Germinal center (tissue), 1 donor: ENCODE results near the gene SRXN1.

Source experiments
- DNase-seq: peaks from one replicate; pipeline ENCODE4 v3.0.0; 2012; ENCODE audit warnings: mixed read lengths, low spot score

Gene SRXN1

GRCh38 chr20:635893-636338 lies 17.1 kb downstream of the SRXN1 start:
- DNase-seq: no peak

GRCh38 chr20:635028-635892 lies 17.7 kb downstream of the SRXN1 start:
- no peak for DNase-seq

- no peak for DNase-seq
Observed at GRCh38 chr20:634148-634925, 18.7 kb downstream of the SRXN1 start.

GRCh38 chr20:631101-631500 lies 21.9 kb downstream of the SRXN1 start:
- DNase-seq: no peak

- no peak for DNase-seq
Observed at GRCh38 chr20:626579-626978, 26.4 kb downstream of the SRXN1 start.

- no peak for DNase-seq
Observed at GRCh38 chr20:625360-625932, 27.6 kb downstream of the SRXN1 start.

GRCh38 chr20:623704-624103 lies 29.3 kb downstream of the SRXN1 start:
- DNase-seq: no peak

- DNase-seq: no peak
Observed at GRCh38 chr20:623021-623420, 30.0 kb downstream of the SRXN1 start.

GRCh38 chr20:622161-622560 lies 30.8 kb downstream of the SRXN1 start:
- no peak for DNase-seq

GRCh38 chr20:621125-621756 lies 31.8 kb downstream of the SRXN1 start:
- no peak for DNase-seq

GRCh38 chr20:620246-620645 lies 32.8 kb downstream of the SRXN1 start:
- DNase-seq: no peak

GRCh38 chr20:618980-619379 lies 34.0 kb downstream of the SRXN1 start:
- no peak for DNase-seq

GRCh38 chr20:617934-618690 lies 34.9 kb downstream of the SRXN1 start:
- DNase-seq: no peak

- DNase-seq: no peak
Observed at GRCh38 chr20:615514-615913, 37.5 kb downstream of the SRXN1 start.

GRCh38 chr20:611843-612185 lies 41.2 kb downstream of the SRXN1 start:
- DNase-seq: no peak

- DNase-seq: no peak
Observed at GRCh38 chr20:611047-611842, 41.8 kb downstream of the SRXN1 start.

GRCh38 chr20:610130-611046 lies 42.6 kb downstream of the SRXN1 start, which contains the start of gene TCF15:
TSS of gene TCF15 (minus strand) at chr20:610309. CDS start at chr20:610237, 72 bp downstream.
- DNase-seq: peak; percentile 74

GRCh38 chr20:609371-609964 lies 43.5 kb downstream of the SRXN1 start:
- no peak for DNase-seq

- no peak for DNase-seq
Observed at GRCh38 chr20:608970-609369, 44.0 kb downstream of the SRXN1 start.
